DOHH2 (cell line): ENCODE data around the gene TNFRSF25.

Experiments used
- EZH2phosphoT487 ChIP-seq: fragments of 200-600 bp; sonication (generic); IDR thresholded peaks from 2 replicates; pipeline ENCODE4 v1.6.1; 2017; ENCODE audit warnings: borderline replicate concordance, mild to moderate bottlenecking, antibody characterized with exemption, low read length, moderate library complexity, mixed read lengths
- TF ChIP-seq, protein P1 (sequence below): fragments of 200-600 bp; sonication (generic); IDR thresholded peaks from one replicate; pipeline ENCODE4 v1.5.1; 2014; ENCODE audit warnings: antibody characterized with exemption, mild to moderate bottlenecking, low read depth, low read length; ENCODE audit not compliant: poor library complexity, severe bottlenecking

DNA sequence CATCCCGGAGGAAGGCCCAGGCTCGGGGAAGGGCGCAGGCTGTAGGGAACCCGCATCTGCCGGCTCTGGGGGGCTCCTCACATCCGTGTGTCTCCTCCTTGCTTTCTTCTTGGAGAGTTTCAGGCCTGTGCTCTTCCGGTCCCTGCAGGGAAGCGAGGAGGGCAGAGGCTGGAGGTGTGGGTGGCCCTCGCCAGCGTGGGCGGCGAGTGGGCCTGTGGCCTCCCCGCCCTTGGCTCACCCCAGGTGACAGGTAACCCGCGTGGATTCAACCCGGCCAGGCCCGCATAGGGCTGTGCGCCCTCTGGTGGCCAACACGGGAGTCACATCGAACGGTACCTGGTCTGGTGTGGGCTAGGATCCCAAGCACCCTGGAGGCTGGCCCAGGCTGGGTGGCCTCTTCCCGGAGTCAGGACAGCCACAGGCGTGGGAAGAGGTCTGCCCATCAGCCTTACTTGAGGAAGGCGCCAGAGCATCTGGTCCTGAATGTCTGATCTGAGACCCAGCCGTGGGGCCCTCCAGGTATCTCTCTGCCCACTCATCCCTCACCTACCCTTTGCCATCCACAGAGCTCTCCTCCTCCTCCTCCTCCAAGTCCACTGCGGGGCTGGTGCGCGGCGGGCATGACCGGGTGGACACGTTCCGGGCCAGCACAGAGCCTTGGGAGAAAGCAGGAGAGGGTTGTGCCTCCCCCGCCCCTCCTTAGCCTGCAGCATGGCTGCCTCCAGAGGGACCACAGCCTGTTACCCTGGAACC, 9.6 kb upstream of the TNFRSF25 start:
- TF ChIP-seq, protein P1, sequence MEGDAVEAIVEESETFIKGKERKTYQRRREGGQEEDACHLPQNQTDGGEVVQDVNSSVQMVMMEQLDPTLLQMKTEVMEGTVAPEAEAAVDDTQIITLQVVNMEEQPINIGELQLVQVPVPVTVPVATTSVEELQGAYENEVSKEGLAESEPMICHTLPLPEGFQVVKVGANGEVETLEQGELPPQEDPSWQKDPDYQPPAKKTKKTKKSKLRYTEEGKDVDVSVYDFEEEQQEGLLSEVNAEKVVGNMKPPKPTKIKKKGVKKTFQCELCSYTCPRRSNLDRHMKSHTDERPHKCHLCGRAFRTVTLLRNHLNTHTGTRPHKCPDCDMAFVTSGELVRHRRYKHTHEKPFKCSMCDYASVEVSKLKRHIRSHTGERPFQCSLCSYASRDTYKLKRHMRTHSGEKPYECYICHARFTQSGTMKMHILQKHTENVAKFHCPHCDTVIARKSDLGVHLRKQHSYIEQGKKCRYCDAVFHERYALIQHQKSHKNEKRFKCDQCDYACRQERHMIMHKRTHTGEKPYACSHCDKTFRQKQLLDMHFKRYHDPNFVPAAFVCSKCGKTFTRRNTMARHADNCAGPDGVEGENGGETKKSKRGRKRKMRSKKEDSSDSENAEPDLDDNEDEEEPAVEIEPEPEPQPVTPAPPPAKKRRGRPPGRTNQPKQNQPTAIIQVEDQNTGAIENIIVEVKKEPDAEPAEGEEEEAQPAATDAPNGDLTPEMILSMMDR: peak; percentile 95
- TF ChIP-seq EZH2phosphoT487: no peak
